Cardiac fibroblast (primary cell): ENCODE measurements around the gene DDRGK1.

Experiments used
- DNase-seq, 2 donors: peaks; one replicate each; pipeline versions ENCODE4 v3.0.0 to v3.0.0-alpha.2; 2010; ENCODE audit warnings: low read depth in 2 of 2
- H3K4me3 ChIP-seq, 2 donors: replicated peaks in 1 of 2; 1 replicate in 1 of 2; 2 replicates in 1 of 2; pipeline ENCODE4 v1.5.1; 2011; ENCODE audit warnings: low read depth in 2 of 2, low read length in 2 of 2, mild to moderate bottlenecking in 2 of 2, moderate library complexity in 1 of 2
- TF ChIP-seq, protein P1 (sequence below): IDR thresholded peaks from one replicate; pipeline ENCODE4 v1.5.1; 2011; ENCODE audit warnings: low read depth, mild to moderate bottlenecking, low read length, inconsistent platforms

DDRGK1 gene

DNA sequence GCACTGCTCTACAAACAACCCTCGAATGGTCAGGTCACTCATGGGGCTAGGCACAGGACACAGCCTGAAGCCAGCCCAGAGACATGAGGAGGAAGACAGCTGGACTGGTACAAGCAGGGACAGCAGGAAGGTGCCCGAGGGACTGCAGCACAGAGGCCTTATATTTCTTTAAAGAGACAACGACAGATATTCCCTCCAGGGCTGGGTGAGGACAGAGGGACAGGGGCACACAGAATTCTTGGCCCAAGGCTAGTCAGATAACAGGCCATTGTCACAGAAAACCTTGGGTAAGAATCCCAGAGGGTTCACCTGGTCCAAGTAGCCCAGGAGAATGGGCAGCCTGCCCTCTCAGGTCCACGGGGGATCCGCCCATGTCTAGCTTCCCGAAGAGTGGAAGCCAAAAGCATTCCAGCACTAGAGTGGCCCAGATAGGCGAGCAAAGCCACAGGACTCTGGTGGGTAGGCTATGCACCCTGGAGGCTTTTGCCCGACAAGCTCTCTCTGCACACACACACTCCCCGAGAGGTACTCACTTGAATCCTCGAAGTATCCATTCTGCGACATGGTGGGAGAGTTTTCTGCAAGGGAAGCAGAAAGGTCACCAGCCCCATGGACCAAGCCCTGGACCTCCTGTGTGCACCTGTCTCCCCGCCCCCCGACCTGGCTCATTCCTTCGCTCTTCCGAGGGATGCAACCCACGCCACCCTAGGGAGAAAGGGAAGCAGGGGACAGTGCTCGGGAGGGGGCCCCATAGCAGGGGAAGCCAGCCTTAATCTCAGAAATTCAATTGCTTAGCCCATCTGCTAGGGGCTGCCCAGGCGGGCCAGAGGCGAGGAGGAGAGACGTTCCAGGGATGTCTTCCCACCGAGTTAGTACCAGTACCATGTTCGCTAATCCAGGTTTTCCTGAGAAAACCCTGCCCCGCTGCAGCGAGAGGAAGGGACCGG, 32.8 kb upstream of the DDRGK1 start:
- TF ChIP-seq, protein P1, sequence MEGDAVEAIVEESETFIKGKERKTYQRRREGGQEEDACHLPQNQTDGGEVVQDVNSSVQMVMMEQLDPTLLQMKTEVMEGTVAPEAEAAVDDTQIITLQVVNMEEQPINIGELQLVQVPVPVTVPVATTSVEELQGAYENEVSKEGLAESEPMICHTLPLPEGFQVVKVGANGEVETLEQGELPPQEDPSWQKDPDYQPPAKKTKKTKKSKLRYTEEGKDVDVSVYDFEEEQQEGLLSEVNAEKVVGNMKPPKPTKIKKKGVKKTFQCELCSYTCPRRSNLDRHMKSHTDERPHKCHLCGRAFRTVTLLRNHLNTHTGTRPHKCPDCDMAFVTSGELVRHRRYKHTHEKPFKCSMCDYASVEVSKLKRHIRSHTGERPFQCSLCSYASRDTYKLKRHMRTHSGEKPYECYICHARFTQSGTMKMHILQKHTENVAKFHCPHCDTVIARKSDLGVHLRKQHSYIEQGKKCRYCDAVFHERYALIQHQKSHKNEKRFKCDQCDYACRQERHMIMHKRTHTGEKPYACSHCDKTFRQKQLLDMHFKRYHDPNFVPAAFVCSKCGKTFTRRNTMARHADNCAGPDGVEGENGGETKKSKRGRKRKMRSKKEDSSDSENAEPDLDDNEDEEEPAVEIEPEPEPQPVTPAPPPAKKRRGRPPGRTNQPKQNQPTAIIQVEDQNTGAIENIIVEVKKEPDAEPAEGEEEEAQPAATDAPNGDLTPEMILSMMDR: no peak
- DNase-seq: no peak
- H3K4me3 ChIP-seq: no peak overlapping the region

DNA sequence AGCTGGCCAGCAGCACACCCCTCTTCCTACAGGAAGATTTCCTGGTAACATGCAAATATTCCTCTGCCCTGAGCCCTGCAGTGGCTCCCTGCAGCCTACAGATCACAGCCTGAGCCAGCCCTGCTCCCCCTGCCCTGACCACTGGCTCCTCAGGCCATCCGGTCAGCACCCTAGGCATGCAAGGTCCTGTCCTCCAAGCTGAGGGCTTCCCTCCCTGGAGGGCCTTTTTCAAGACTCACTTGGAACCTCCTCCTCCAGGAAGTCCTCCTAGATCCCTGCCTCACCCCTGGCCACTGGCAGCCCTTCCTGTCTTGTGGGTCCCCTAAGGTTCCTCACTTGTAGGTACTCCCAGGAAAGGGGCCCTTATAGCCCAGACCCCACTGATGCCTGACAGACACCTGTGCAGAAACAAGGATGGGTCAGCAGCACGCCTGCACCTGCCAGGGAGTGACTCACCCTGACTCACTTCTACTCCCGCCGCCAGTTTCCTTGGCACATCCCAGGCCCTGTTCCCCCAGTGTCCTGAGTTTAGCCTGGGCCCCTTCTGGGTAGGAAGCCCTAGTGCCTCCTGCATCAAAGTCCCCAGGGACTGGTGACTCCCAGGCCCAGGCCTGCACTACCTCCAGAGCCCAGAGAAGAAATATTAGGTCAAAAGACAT, 31.3 kb upstream of the DDRGK1 start:
- peak in 1 of 2 donors; percentile 49 for DNase-seq
- H3K4me3 ChIP-seq: no peak overlapping the region
- TF ChIP-seq, protein P1: no peak

DNA sequence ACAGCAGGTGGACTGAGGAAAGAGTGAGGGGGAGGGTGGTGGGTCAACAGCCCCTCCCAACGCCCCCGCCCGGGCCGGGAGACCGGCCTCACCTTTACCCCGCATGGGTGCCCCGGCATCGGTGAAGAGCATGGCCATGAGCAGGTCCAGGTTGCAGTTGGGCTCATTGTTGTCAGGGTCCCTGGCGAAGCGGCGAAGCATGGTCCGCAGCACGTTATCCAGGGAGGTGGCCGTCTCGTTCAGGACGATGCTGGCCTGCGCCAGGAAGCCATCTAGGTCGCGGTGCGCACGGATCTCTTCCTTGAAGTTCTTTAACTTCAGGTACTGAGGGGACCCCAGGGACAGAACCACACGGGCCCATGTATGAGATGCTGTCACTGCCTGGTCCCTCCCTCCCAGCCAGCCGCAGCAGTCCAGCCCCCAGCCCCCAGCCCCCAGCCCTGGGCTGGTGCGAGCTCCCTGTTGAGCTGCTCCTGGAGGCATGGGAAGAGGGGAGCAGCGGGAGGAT, 29.6 kb upstream of the DDRGK1 start:
- TF ChIP-seq, protein P1: no peak
- H3K4me3 ChIP-seq: no peak overlapping the region

DNA sequence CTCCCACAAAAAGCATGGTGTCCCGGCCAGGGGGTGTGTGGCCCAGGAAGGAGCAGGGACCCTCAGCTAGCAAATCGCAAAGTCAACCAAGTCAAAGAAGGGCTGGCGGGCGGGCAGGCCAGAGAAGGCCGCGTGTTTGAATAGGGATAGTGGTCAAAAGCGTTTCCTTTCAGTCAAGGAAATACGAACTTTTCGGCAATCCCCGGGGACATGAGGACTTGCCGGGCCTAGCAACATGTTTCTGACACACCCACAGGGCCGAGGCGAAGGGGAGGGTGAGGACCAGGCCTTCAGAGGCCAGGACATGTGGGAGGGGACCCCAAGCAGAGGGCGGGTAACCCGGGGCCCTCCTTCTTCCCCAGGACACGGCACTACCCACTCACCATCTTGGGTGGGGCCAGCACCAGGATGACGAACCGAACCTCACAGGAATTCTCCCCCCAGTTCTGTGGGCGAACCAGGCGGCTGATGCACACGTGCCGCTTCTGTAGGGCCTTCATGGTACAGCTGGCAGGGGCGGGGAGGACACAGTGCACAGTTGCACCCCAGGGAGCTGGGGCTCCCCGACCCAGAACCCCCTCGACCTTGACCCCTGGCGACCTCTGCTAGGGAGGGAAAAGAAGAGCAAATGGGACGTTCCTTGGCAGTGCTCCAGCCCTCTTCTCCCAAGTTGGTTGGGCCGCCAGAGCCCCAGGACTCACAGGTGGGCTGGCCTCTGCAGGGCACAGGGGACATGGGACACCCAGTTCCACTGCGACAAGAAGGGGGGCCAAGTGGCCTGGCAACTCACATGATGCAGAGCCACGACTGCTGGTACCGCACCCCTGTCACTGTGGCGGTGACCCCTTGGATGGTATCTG, 28.9 kb upstream of the DDRGK1 start:
- TF ChIP-seq, protein P1: no peak
- DNase-seq: no peak
- H3K4me3 ChIP-seq: no peak overlapping the region

More for the DNA sequence above, 29.6 kb upstream of the DDRGK1 start:
- no peak for DNase-seq

DNA sequence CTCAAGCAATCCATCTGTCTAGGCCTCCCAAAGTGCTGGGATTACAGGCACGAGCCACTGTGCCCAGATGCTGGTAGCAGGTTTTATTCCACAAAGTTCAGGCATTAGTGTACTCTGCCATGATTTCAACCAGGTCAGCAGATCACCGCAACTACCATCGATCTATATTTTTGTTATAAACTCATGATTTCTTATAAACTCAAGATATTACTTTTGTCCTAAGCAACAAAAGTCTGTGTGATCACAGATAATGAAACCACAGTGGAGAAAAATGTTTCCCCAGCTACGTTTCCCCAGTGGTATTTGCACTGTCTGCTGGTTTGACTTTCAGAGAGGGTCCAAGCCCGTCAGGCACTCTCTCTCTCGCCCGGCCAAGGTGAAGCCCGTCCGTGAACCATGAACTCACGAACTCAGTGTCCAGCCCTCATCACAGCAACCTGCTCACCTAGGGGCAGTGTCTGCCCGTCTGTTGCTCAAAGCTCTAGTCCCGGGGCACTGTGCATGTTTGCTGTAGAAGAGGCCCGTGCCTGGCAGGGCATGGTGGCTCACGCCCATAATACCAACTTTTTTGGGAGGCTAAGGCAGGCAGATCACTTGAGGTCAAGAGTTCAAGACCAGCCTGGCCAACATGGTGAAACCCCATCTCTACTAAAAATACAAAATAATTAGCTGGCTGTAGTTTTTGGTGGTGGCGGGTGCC, 27.6 kb upstream of the DDRGK1 start:
- TF ChIP-seq, protein P1: no peak
- DNase-seq: no peak
- no peak overlapping the region for H3K4me3 ChIP-seq

DNA sequence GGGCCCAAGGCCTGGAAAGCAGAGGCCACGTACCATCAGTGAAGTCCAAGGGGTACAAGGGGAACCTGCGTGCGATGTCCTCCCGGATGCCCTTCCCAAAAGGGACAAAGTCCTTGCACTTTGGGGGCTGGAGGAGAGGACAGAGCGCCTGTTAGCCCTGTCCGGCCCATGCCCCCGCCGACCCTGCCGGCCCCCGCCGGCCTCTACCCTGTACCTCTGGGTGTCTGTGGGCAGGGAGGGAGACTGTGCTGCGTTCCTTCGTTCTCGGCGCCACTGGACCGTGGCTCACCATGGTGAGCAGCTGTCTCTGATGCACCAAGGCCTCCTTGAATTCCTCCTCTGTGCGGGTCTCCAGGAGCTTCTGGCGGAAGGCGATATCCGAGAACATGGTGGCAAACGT, 26.6 kb upstream of the DDRGK1 start:
- H3K4me3 ChIP-seq: no peak overlapping the region
- TF ChIP-seq, protein P1: no peak
- DNase-seq: no peak
